ENCODE results near the gene NEGR1. TPM values are rescaled to one million over a fixed set of nuclear protein-coding genes. Genes with fewer than 3 reads are reported as not detected.

Gene NEGR1
- total and polyA plus RNA-seq, 10 donors: 0.07 to 1.3 (median 0.54) TPM

- H3K9me3 ChIP-seq: peaks cover 0 to 13% (median 0%) of the 10 kb centered on the region in 8 donors
- H3K4me1 ChIP-seq: no peaks in the 10 kb centered on the region
- intact Hi-C loops (cut with DNase I; ENCODE audit: low total_unique reads): no loop called here
- H3K36me3 ChIP-seq: no peaks in the 10 kb centered on the region
- WGBS, 5 donors: 80 to 89% (median 84%) methylated on average over 3 of the region's 3 CpGs
- no peak overlapping the region for H3K27ac ChIP-seq
- TF ChIP-seq POLR2A (IDR thresholded peaks at IDR 0.05) (no peak), CTCF (IDR thresholded peaks at IDR 0.05 in 8 of 11, conservative IDR thresholded peaks at IDR 0.05 in 3 of 11) (no peak), POLR2AphosphoS5 (IDR thresholded peaks at IDR 0.05) (no peak)
- no peak for DNase-seq
- no peak overlapping the region for H3K4me3 ChIP-seq
- no peaks in the 10 kb centered on the region for H3K27me3 ChIP-seq (replicated peaks in 1 of 7)
These were observed 544.6 kb downstream of the NEGR1 start for GRCh38 chr1:71737768-71738167.

GRCh38 chr1:71733121-71733520 lies 549.2 kb downstream of the NEGR1 start:
- no peak for DNase-seq
- TF ChIP-seq POLR2A (IDR thresholded peaks at IDR 0.05) (no peak), POLR2AphosphoS5 (IDR thresholded peaks at IDR 0.05) (no peak), CTCF (IDR thresholded peaks at IDR 0.05 in 8 of 11, conservative IDR thresholded peaks at IDR 0.05 in 3 of 11) (no peak)
- 47 to 55% (median 53%) methylated on average over 2 of the region's 2 CpGs for WGBS, 5 donors
- Histone ChIP-seq H3K4me3 (no peak overlapping the region), H3K9me3 (no peaks in the 10 kb centered on the region), H3K27ac (no peak overlapping the region), H3K27me3 (replicated peaks in 1 of 7) (no peaks in the 10 kb centered on the region), H3K36me3 (no peaks in the 10 kb centered on the region), H3K4me1 (no peaks in the 10 kb centered on the region)
- intact Hi-C loops (cut with DNase I; ENCODE audit: low total_unique reads): no loop called here

- DNase-seq: no peak
- no peak overlapping the region for H3K4me3 ChIP-seq
These were observed 560.8 kb downstream of the NEGR1 start for GRCh38 chr1:71721532-71721931.

GRCh38 chr1:71719330-71719729 lies 563.0 kb downstream of the NEGR1 start:
- no peaks in the 10 kb centered on the region for H3K27me3 ChIP-seq (replicated peaks in 1 of 7)
- no peaks in the 10 kb centered on the region for H3K4me1 ChIP-seq
- TF ChIP-seq POLR2AphosphoS5 (IDR thresholded peaks at IDR 0.05): no peak
- no peak for TF ChIP-seq POLR2A (IDR thresholded peaks at IDR 0.05)
- no peak for TF ChIP-seq CTCF (IDR thresholded peaks at IDR 0.05 in 8 of 11, conservative IDR thresholded peaks at IDR 0.05 in 3 of 11)
- no peaks in the 10 kb centered on the region for H3K36me3 ChIP-seq
- WGBS, 5 donors: 58 to 85% (median 65%) methylated on average over 2 of the region's 2 CpGs
- no peak for DNase-seq
- no peak overlapping the region for H3K4me3 ChIP-seq
- intact Hi-C loops (cut with DNase I; ENCODE audit: low total_unique reads): no loop called here
- H3K9me3 ChIP-seq: peaks cover 0 to 20% (median 15%) of the 10 kb centered on the region in 8 donors
- no peak overlapping the region for H3K27ac ChIP-seq

More at GRCh38 chr1:71721532-71721931, 560.8 kb downstream of the NEGR1 start:
- WGBS, 5 donors: 62 to 87% (median 72%) methylated on average over 2 of the region's 2 CpGs
- TF ChIP-seq POLR2AphosphoS5 (IDR thresholded peaks at IDR 0.05) (no peak), CTCF (IDR thresholded peaks at IDR 0.05 in 8 of 11, conservative IDR thresholded peaks at IDR 0.05 in 3 of 11) (no peak), POLR2A (IDR thresholded peaks at IDR 0.05) (no peak)
- Histone ChIP-seq H3K27me3 (replicated peaks in 1 of 7) (no peaks in the 10 kb centered on the region), H3K27ac (no peak overlapping the region), H3K36me3 (no peaks in the 10 kb centered on the region), H3K9me3 (no peaks in the 10 kb centered on the region), H3K4me1 (no peaks in the 10 kb centered on the region)
- intact Hi-C loops (cut with DNase I; ENCODE audit: low total_unique reads): no loop called here
